ENCODE measurements around the gene MRPL27.
"Not testable (repeated sequence)": the region's sequence is repeated elsewhere in the genome, so short reads cannot be mapped to it uniquely, and the experiment has no call there.

MRPL27 gene

DNA sequence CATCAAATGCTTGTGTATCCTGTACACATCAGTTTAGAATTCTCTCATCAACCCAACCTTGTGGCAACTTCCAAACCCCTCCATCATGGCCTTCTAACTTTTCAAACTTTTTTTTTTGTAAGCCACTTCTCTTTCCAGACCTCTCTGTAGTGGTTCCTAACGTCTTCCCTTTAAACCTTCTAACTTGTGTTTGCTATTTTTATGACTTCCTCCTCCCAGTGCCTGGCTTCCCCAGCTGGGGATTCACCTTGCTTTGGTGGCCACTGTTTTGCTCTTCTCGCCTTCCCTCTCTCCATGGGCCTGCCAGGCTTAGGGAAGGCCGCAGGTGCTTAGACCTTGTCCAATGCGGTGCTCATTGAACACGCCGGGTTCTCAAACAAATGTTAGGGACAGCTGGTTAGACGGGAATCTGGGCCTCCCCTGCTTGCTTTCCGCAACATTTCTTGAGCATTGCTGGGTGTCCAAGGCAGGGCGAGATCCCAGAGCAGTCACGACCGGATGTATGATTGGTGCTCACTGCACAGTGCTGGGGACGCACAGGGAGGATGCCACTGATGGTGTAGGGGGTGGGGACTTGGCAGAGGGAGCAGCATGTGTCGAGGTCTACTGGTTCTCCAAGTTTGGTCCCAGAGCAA, 28.1 kb downstream of the MRPL27 start:
- DNase-seq, result no peak

DNA sequence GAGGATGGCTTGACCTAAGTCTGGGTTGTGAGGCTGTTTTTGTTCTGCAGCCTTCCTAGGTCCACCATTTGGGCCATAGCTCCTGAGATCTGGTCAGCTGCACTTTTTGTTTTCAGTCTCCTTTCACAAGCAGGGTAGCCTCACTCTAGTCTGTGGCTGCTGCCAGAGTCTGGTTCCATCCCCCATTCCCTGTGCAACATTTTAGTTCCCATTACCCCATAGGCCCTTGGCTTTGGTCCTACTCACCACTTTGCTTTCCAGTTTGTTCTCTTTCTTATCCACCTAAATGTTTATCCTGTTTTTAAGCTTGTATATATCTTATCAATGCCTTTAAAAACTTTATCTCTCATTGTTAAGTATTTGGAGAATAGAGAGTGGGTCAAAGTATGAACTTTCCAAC, 33.6 kb downstream of the MRPL27 start:
- DNase-seq, result no peak

DNA sequence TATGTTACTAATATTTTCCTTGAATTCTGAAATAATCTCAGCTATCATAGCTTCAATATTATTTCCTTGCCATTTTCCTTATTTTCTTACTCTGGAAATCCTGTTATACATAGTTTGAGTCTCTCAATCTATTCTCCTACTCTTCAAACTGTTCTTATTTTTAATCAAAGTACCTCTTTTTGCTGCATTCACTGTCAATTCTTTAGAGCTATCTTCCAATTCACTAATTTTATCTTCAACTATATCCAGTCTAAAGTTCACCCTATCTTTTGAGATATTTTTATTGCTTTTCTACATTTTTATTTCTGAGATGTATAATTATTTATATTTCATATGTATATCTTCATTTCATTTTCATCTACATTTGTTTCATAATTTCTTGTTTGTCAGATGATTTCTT, 34.3 kb downstream of the MRPL27 start:
- no peak for DNase-seq

DNA sequence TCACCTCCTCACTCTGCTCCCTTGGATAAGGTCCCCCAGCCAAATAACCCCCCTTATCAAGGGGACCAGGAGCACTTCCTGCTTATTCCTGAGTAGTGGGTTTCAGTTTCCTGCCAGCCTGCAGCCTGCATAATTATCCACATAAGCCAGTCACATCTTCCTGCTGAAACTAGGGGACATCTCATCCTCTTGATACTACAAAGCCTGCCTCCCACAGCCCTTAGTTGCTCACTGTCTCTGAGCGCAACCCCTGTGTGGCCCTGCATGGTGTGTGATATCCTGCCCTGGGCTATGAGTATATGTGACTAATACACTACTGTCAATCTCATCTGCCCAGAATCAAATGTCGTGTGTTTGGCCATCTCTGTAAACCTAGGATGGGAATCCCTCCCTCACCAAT, 35.0 kb downstream of the MRPL27 start:
- DNase-seq, result no peak

DNA sequence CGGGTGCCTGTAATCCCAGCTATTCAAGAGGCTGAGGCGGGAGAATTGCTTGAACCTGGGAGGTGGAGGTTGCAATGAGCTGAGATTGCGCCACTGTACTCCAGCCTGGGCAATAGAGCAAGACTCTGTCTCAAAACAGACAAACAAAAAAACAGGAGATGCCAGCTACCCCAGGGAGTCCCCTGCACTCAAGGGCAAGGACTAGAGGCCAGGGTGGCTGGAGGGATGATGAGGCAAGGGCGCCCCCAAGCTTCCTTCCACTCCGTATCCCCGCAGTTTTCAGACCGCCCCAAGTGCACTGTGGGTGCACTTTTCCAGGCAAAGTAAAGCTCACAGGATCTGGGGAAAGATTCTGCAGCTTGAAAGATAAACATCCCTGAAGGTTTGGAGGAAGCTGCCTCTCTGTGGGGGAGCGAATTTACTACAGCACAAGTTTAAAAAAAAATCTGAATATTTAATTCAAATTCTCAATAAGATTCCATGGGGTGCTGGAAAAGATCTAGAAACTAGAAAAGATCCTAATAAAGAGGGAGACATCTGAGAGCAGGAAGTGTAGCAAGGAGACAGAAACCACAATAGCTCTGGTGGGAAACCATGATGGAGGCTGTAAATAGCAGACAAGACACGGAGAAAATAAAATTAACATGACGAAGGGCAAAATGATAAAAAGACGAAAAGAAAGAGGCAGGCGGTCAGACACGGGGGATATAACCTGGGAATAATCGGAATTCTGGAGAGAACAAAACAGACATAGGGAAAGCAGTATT, 39.5 kb downstream of the MRPL27 start:
- DNase-seq, result not testable (repeated sequence)

DNA sequence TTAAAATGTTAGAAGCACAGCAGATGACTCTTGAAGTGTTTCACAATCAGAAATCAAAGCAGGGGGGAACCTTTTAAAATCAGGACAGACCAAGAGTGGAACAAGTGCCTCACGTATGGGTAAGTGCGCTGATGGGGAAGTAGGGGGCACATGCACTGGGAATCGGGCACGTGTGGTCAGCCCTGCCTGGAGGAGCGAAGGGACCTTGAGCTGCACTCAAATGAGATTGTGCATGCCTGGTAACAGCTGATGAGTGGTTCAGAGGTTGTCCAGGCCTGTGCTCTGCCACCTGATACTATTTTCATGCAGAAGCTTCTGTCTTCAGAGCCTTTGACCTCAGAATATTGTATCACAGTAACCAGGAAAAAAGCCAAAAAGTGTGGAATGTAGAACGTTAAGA, 40.8 kb downstream of the MRPL27 start:
- no peak for DNase-seq

DNA sequence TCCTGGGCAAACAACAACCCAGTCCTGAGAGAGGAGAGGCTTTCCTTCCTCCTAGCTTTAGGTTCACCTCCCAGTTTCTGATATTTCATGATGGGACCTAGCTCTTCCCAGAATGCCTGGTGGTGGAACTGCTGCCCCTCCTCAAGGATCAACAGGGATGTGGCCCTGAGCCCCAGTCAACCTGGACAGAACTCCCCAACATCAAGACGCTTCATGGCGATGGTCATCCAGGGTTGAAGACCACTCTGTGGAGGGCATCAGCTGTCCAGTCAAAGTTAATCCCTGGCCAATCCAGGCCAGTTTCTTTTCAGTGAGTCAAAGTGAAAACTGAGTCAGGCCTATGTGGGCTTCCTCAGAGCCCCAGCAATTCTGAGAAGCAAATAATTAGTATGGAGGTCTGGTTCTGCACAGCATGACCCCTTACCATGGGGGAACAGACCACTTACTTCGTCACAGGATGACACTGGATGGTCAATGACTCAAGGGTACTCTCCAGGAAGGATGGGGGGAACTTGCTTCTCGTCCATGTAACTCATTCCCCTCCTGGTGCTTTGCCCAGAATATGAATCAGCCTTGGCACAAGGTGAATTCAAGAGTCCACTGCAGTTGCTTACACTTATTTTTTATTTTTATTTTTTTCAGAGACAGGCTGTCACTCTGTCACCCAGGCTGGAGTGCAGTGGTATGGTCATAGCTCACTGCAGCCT, 41.7 kb downstream of the MRPL27 start:
- no peak for DNase-seq

DNA sequence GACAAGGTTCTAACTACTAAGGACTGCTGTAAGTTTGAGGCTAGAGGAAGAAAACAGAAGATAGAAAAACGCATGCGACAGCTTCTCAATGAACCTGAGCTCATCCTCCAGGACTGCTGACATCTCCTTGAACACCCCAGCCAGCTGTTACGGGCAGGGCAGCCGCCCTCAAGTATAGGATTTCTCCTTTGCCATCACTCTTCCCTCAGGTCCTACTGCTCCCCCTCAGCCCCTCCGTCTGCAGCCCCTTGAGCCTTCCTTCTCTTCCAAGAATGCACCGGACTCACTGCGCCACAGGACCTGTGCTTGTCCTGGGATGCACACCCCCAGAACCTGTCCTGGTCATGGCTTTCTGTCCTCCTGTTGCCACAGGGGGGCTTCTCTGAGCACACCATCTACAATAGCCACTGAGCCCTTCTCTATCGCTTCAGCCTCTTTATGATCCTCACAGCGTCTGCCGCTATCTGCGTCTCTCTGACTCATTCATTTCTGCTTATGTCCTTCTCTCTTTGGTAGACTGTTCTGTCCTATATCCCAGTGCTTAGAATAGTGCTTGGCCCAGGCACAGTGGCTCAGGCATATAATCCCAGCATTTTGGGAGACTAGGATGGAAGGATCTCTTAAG, 42.7 kb downstream of the MRPL27 start:
- DNase-seq, result no peak

DNA sequence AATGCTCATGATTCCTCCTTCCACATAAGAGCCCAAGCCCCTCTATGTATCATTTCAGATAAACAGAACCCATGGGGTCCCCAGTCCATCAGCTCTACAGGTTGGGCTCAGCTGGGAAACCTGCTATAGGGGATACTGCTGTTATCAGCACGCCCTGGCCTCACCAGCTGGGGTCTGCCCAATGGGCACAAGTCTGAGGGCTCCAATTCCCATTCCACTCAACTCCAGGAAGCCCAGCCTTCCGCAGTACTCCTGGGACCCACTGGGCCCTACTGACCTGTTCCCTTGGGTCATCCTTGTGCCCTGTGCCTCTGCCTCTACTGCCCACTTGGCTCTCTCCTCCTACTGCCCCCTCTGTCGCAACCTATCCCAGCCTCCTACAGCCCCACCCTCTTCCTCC, 43.3 kb downstream of the MRPL27 start:
- DNase-seq, result no peak

DNA sequence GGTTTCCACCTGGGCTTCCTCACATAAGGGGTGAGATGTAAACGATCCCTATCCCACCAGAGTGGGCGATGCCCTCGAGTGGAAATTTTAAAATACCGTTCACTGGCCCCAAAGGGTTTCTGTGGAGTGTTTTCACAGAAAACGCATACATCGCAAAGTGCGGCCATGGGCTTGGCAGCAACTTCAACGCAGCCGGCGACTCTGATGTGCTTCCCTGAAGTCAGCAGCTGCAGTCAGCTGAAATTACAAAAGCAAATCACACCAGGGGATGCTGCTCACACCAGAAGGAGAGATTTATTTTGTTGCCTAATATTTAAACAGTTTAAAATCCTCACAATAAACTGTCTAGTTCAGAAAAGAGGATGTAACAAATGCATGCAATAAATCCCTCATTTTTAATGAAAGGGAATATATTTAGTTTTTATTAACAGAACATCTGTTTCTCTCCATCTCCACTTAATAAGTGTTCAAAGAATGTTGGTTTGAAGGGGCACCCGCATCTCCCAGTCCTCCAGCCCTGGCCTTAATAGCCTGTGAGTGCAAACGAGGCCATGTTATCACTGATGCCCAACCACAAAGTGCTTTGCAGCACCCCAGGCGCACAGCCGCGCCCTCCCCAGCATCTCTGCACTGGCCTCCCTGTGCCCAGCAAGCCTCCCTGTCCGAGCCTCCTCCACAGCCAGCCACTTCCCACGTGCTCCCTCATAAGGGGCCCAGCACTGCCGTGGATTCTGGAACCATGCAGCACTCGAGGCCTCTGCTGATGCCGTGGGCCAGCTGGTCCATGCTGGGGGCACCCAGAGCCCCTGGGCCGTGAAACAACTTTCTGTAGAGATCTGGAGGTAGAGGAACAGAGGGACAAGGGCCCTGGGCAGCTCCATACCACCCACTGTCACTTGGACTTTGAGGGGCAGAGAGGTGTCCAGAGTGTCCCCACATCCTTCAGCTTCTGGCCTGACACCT, 44.3 kb downstream of the MRPL27 start:
- no peak for DNase-seq

DNA sequence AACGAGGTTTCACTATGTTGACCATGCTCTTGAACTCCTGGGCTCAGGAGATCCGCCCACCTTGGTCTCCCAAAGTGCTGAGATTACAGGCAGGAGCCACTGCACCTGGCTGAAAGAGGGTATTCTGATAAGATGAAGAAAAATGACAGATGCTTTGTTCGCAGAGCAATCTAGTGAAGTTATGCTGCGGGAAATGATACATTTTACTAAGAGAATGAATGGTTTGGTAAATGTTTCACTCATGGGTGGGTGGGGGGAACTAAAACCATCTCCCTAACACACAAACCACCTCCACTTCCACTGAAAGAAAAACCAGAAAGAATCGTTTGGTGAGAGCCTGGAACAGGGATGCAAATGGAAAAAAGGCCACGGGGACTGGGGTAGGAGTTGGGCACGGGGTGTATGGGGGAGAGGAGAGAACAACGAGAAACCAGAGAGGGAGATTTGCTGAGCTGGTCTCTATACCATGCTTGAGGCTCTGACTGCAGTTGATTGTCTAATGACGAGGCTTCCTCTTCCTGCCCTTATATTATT, 46.1 kb downstream of the MRPL27 start:
- no peak for DNase-seq

DNA sequence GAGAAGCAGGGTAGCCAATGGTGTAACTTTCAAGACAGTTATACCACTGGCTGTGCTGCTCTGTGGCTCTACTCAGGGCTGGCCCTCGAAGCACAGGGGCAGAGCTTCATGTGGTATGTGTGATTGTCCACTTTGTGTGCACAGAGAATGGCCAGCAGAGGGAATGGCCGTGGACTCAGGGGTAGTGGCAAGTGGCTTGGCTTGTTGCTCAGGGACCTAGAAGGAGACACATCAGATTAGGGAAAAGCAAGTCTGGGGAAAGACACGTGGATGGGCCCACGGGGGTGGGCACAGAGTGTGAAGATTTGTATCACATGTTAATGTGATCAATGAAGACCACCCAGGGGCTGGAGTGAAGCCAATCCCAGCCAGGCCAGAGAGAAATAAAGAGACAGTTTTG, 47.1 kb downstream of the MRPL27 start:
- DNase-seq, result no peak

DNA sequence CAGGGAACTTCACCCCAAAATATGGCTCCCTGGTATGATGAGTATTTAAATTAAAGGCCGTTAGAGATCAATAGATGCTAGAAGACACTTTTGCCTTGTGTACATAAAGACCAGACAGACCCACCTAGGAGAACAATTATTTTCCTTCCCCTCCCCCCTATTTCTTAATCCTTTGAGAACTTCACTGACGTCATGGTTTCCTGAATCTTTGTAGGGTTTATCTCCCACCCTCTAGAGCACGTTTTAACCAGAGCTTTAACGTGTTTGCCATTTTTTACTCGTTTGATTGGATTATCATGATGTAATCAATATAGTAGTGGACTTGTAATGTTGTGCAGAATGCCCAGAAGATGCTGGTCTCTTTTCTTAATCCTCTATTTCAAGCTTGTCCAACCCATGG, 49.9 kb downstream of the MRPL27 start:
- DNase-seq, result no peak

DNA sequence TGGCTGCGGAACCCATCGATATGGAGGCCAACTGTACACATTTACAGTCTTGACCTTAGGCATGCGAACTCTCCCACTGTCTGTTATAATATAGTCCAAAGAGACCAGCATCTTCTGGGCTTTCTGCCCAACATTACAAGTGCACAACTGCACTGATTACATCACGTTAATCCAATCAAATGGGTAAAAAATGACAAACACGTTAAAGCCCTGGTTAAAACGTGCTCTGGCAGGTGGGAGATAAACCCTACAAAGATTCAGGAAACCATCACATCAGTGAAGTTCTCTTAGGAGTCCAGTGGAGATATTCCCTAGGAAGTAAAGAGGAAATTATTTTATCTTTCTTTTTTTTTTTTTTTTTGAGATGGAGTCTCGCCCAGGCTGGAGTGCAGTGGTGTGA, 50.7 kb downstream of the MRPL27 start:
- no peak for DNase-seq

DNA sequence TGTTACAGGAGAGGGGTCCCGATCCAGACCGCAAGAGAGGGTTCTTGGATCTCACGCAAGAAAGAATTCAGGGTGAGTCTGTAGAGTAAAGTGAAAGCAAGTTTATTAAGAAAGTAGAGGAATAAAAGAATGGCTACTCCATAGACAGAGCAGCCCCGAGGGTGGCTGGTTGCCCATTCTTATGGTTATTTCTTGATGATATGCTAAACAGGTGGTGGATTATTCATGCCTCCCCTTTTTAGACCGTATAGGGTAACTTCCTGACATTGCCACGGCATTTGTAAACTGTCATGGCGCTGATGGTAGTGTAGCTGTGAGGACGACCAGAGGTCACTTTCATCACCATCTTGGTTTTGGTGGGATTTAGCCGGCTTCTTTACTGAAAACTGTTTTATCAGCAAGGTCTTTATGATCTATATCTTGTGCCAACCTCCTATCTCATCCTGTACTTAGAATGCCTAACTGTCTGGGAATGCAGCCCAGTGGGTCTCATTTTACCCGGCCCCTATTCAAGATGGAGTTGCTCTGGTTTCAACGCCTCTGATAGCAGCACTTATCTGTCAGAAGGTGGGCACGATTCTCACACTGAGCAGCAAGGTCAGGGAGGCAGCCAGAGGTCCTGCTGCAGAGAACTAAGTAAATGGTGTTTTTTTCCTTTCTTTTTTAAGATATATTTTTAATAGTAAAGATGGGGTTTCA, 53.5 kb downstream of the MRPL27 start:
- DNase-seq, result no peak

DNA sequence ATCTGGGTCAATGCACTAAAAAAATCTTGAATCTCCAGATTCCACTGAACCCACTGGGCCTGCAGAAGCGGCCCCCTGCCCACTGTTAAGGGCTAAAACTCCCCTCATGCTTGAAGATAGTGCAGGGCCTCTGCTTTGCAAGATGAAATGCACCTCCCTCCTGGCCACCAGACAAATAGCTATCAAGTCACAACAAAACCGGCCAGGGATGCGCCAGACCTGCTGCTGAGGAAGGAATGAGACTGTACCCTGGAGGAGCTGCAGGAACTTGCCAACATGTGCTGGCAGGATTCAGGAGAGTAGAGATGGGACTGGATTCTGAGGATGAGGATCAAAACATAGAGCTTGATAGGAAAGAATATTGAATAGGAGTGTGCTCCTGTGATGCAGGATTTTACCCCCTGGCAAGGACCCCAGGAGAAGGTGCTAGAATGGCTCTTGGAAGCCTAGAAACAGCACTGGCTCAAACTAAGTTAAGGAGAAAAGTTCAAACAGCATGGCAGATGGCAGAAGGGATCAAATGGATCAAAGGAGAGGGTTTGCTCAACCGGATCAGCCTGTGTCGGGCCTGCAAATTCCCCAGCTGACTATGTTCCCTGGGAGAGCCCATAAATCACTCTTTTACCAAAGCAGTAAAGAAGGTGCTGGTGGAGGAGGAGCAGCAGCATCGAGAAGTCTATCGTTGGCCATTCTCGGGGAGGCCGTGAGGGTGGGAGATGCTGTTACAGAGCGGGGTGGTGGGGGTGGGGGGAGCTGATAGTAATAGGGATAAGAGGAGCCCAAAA, 54.3 kb downstream of the MRPL27 start:
- DNase-seq, result no peak

Measured in activated CD4-positive, CD25-positive, alpha-beta regulatory T cell (primary cell).